Endothelial cell (in vitro differentiated cells): ENCODE data around the gene KCNQ4. TPM values are rescaled to one million over a fixed set of nuclear protein-coding genes. Genes with fewer than 3 reads are reported as not detected.
A peak's percentile ranks its signal among the peaks of the same experiment; 100 is the strongest.

Experiments used
- DNase-seq: peaks from one replicate; pipeline ENCODE4 v3.0.0; 2021; ENCODE audit warnings: low spot score
- H3K27ac Mint-ChIP-seq: one replicate; pipeline ENCODE4 v1.8.0; 2021; ENCODE audit warnings: mixed read lengths, inconsistent platforms; ENCODE audit not compliant: unreplicated experiment
- H3K27me3 Mint-ChIP-seq: one replicate; pipeline ENCODE4 v1.8.0; 2021; ENCODE audit warnings: mild to moderate bottlenecking, moderate library complexity, mixed read lengths, inconsistent platforms; ENCODE audit not compliant: unreplicated experiment
- H3K36me3 Mint-ChIP-seq: one replicate; pipeline ENCODE4 v1.8.0; 2021; ENCODE audit warnings: mild to moderate bottlenecking, low read depth, mixed read lengths, inconsistent platforms; ENCODE audit not compliant: unreplicated experiment
- H3K4me1 Mint-ChIP-seq: one replicate; pipeline ENCODE4 v1.8.0; 2021; ENCODE audit warnings: mild to moderate bottlenecking, mixed read lengths, inconsistent platforms; ENCODE audit not compliant: unreplicated experiment
- H3K4me3 Mint-ChIP-seq: one replicate; pipeline ENCODE4 v1.8.0; 2021; ENCODE audit warnings: mild to moderate bottlenecking, mixed read lengths, inconsistent platforms; ENCODE audit not compliant: unreplicated experiment
- H3K9me3 Mint-ChIP-seq: one replicate; pipeline ENCODE4 v1.8.0; 2021; ENCODE audit warnings: mixed read lengths, inconsistent platforms; ENCODE audit not compliant: unreplicated experiment
- total RNA-seq: library from RNA; stranded (reverse); fragmentation: NEBNext Ultra II Directional; extraction: Animal tissue kit (Norgen Biotek cat#: 25700); gene quantifications from one replicate; pipeline ENCODE4 v1.2.1, GENCODE V29; 2021; ENCODE audit not compliant: unreplicated experiment
- TF ChIP-seq, protein P1 (sequence below): fragments of 200-600 bp; sonication (generic); IDR thresholded peaks from one replicate; pipeline ENCODE4 v1.5.0; 2021; ENCODE audit warnings: antibody characterized with exemption; ENCODE audit not compliant: unreplicated experiment

The KCNQ4 gene
- total RNA-seq, 1 donor from 2014 or later, result 1.5 TPM

DNA sequence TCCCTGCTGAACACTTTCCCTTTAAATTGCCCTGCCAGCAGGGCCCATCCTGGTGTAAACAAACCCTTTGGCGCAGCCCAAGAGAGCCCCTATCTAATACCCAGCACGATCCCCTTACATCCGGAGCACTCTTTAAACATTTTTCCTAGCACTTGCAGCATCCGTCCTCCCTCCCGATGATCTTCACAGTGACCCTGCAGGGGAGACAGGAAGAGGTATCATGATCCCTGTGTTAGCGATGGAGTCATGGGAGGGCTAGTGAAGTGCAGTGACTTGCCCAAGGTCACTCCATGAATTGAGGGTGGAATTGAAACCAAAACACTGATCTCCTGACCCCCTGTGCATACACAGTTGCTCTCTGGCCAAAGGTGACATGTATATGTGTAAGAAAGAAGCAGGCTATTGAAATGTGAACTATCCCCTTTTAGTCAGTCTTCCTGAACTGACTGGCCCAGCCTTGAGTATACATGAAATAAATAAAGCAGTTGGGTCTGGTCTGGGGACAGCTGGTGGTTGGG is 9.8 kb upstream of the KCNQ4 start:
- H3K27ac Mint-ChIP-seq, result peak overlapping the region; percentile 5
- H3K9me3 Mint-ChIP-seq, result no peaks in the 10 kb centered on the region
- DNase-seq, result no peak
- H3K4me3 Mint-ChIP-seq, result no peak overlapping the region
- peaks cover 8% of the 10 kb centered on the region for H3K27me3 Mint-ChIP-seq
- H3K36me3 Mint-ChIP-seq, result peaks cover 39% of the 10 kb centered on the region
- TF ChIP-seq, protein P1, sequence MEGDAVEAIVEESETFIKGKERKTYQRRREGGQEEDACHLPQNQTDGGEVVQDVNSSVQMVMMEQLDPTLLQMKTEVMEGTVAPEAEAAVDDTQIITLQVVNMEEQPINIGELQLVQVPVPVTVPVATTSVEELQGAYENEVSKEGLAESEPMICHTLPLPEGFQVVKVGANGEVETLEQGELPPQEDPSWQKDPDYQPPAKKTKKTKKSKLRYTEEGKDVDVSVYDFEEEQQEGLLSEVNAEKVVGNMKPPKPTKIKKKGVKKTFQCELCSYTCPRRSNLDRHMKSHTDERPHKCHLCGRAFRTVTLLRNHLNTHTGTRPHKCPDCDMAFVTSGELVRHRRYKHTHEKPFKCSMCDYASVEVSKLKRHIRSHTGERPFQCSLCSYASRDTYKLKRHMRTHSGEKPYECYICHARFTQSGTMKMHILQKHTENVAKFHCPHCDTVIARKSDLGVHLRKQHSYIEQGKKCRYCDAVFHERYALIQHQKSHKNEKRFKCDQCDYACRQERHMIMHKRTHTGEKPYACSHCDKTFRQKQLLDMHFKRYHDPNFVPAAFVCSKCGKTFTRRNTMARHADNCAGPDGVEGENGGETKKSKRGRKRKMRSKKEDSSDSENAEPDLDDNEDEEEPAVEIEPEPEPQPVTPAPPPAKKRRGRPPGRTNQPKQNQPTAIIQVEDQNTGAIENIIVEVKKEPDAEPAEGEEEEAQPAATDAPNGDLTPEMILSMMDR, result no peak
- peaks cover 19% of the 10 kb centered on the region for H3K4me1 Mint-ChIP-seq

DNA sequence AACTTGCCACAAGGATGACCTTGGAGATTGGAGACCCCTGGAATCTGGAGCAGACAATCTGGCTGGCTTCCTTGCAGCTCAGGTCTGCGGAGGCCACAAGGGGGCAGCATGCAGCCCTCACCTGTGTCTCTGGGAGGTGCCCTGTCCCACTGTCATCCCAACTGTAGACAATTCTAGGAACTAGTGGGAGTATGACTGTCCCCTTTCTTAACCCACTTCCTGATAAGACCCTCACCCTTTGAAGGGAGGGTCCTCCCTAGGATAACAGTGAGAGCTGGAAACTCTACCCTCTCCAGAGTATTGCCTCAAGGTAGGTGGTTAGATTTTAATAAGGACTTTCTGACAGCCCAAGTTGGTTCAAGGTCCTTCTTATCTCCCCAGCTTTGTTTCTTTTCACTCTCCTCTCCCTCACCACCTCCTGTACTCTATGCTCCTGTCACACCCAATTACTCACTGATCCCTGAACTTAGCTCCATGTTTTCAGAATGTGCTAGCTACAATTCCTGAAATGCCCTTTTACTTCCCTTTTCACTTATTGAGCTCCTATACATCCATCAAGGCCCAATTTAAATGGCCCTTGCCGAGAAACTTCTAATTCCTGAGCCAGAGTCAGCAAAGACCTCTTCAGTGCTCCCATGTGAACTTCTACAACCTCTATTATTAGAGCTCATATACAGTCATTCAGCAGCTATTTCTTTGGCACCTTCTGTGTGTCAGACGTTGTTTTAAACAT is 9.2 kb upstream of the KCNQ4 start:
- peak; percentile 72 for DNase-seq
- peak overlapping the region; percentile 54 for H3K27ac Mint-ChIP-seq
- H3K27me3 Mint-ChIP-seq, result peaks cover 5% of the 10 kb centered on the region
- H3K4me3 Mint-ChIP-seq, result peak overlapping the region; percentile 35
- H3K9me3 Mint-ChIP-seq, result no peaks in the 10 kb centered on the region
- peaks cover 19% of the 10 kb centered on the region for H3K4me1 Mint-ChIP-seq
- TF ChIP-seq, protein P1, result peak; percentile 70
- H3K36me3 Mint-ChIP-seq, result peaks cover 39% of the 10 kb centered on the region

DNA sequence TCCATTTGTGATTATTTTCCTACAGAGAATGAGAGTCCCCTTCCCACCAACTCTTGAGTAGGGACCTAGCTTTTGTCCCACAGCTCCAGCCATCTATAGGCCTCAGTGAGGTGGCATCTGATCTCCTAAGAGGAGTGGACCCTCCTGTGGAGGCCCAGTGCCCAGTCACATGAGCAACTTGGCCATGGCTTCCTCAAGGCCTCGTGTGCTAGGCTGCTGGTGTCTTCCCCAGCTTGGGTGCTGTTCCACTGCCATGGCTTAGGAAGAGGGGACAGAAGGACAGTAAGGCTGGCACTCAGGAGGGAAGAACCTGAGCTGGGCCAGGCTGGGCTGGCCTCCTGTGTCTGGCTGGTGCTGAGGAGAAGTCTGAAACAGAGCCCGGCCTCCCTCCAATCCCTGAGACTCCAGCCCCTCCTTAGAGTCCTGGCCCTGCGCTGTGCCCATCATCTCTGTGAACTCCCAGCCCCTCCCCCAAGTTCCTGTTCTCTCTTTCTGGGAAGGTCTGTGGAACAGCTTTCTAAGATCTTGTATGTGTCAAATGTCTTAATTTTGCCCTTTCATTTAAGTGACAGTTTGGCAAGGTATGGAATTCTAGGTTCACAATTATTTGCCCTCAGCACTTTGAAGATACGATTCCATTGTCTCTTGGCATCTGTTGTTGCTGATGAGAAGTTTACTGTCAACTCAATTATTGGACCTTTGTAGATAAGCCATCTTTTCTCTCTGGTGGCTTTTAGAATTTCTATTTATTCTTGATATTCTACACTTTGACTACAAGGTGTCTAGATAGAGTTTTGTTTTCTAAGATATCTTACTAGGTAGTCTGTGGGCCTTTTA is 7.1 kb upstream of the KCNQ4 start:
- Mint-ChIP-seq H3K27me3 (peaks cover 5% of the 10 kb centered on the region), H3K4me1 (peaks cover 20% of the 10 kb centered on the region), H3K36me3 (peaks cover 28% of the 10 kb centered on the region), H3K4me3 (peak overlapping the region; percentile 68), H3K9me3 (no peaks in the 10 kb centered on the region), H3K27ac (no peak overlapping the region)
- TF ChIP-seq, protein P1, result no peak
- no peak for DNase-seq

DNA sequence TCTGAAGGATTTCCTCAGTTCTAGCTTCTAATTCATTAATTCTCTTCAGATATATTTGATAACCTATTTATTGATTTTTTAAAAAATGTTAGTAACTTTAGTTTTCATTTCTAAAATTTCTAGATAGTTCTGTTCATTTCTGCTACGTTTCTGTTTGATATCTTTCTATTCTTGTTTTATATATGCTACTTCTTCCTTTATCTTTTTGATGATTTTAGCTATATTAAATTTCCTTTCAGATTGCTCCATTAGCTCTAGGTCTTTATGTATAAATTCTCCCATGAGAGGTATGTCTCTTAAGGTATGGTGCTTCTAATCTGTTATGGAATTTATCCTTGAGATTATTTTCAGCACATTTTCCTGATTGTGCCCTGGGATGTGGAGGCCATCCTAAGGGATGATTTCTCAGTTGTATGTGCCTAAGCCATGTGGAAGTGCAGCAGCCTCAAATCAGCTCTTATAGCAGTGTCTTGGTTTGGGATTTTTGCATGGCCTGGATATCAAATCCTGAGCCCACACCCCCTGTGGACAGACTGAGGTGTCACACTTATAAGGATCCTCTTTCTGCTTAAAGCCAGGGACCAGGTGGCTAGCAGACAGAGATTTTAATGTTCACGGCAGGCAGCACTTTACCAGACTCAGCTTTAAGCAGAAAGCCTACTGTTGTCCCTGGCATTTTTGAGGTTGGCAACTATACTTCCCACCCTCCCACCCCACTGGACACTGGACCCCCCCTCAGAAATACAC is 6.2 kb upstream of the KCNQ4 start:
- no peaks in the 10 kb centered on the region for H3K9me3 Mint-ChIP-seq
- TF ChIP-seq, protein P1, result no peak
- H3K4me3 Mint-ChIP-seq, result no peak overlapping the region
- H3K4me1 Mint-ChIP-seq, result peaks cover 21% of the 10 kb centered on the region
- H3K27ac Mint-ChIP-seq, result no peak overlapping the region
- no peak for DNase-seq
- H3K36me3 Mint-ChIP-seq, result peaks cover 27% of the 10 kb centered on the region
- peaks cover 7% of the 10 kb centered on the region for H3K27me3 Mint-ChIP-seq
